Measurements from ENCODE around the gene TNPO3.
"Not testable (repeated sequence)": the region's sequence is repeated elsewhere in the genome, so short reads cannot be mapped to it uniquely, and the experiment has no call there.

TNPO3 gene

DNA sequence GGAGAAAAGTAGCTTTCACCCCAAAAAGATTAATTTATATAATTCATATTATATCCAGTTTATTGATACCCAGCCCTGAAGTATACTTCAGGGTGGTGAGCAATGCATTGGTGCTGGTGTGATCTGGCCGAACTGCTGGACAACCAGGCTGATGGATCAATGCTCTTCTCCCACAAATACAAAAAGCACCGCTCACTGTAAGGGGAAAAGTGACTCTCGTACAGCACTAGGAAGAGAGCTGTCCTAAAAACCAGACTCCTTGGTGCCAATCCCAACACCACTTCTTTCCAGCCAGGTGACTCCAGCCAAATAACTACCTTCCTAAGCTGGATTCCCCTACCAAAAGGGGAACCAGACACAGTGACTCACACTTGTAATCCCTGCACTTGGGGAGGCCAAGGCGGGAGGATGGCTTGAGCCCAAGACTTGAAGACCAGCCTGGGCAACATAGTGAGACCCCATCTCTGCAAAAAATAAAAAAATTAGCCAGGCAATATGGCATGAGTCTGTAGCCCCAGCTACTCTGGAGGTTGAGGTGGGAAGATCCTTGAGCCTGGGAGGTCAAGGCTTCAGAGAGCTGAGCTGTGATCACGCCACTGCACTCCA lies 13.1 kb upstream of the TNPO3 start:
- DNase-seq = no peak

GRCh38 chr7:129067132-129067561 lies 12.2 kb upstream of the TNPO3 start:
- DNase-seq = not testable (repeated sequence)

DNA sequence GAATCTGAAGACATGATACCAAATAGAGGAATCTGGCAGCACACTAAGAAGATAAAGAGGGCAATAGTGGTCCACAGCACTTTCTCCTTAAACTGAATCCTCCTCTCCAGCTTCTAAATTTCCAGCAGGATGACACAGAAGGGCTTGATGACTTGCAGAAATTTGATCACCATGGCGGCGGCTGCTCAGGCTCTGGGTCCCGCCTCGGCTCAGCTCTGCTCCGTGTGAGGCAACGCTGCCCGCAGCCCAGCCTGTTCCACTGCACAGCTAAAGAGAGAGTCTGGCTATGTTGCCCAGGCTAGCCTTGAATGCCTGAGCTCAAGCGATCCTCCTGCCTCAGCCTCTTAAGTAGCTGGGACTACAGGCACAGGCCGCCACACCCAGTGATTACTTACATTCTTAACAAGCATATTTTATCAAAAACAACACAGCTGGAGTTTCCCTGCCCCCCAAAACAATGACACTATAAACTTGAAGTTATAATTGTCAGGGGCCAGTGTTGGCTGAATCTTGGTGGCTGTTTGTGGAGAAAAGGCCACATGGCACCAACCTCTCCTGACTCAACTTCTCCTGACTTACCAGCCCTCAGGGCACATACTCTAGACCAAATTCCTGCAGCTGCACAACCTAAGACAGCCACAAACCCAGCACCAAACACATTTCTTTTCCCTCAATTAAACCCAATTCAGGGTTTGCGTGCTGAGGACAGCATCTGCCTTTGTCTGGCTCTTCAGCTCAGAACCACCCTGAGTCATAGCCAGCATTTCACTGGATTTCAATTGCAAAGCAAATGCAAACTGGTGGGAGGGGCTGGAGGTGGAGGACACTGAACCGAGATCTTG lies 11.6 kb upstream of the TNPO3 start:
- DNase-seq = no peak

GRCh38 chr7:129055861-129056464 lies 1.1 kb upstream of the TNPO3 start:
- no peak for DNase-seq

GRCh38 chr7:129055294-129055816 lies 444 bp upstream of the TNPO3 start:
- DNase-seq = no peak

DNA sequence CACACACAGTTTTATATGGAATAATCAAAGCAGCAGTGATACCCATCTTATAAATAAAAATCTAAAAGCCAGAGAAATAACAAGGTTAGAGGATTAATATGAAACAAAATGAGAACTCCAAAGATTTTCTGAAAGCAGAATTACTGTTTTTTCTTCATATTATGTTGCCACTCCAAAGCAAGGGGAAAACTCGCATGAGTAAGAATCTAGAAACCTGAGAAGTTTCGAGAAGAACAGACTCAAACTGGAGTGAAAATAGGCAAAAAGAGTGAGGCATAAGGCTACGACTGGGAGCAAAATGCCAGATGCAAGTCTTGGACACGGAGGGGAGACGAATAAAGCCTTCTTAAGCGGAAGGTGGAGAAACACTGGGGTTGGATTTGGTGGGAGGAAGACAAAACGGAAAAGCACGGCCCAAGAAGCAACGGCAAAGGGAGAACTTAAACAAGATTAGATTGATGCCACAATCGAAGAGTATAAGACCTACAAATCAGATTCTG lies 923 bp downstream of the TNPO3 start:
- no peak for DNase-seq

DNA sequence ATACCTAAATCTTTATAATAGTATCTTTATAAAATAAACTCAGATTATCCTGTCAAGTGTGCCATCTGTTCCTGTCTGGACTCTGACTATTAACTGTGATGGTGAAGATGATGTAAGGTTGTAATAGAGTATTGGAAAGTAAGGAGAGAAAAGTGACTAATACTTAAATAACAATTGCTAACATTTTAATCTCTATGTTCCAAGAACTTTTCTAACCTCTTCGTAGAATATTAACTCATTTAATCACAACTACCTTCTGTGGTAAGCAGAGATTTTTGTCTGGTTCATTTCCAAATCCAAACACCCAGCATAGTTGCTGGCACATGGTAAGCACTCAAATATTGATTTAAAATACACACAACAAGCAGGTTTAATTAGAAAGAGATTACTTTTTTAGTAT lies 2.5 kb downstream of the TNPO3 start:
- no peak for DNase-seq

GRCh38 chr7:129051459-129051858 lies 3.5 kb downstream of the TNPO3 start:
- not testable (repeated sequence) for DNase-seq

GRCh38 chr7:129047761-129048160 lies 7.2 kb downstream of the TNPO3 start:
- DNase-seq = no peak

DNA sequence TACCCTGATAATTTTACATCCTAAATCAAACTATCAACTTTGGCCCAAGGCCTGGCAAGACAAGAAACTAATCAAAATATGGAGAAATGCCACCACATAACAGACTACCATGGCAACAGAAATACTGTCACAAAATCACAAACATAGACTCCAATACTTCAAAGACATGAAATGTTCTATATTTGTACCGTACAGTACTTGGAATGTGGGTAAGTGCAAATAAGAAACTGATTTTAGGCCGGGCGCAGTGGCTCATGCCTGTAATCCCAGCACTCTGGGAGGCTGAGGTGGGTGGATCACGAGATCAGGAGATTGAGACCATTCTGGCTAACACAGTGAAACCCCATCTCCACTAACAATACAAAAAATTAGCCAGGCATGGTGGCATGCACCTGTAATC lies 9.2 kb downstream of the TNPO3 start:
- no peak for DNase-seq

GRCh38 chr7:129043012-129043411 lies 11.9 kb downstream of the TNPO3 start:
- no peak for DNase-seq

DNA sequence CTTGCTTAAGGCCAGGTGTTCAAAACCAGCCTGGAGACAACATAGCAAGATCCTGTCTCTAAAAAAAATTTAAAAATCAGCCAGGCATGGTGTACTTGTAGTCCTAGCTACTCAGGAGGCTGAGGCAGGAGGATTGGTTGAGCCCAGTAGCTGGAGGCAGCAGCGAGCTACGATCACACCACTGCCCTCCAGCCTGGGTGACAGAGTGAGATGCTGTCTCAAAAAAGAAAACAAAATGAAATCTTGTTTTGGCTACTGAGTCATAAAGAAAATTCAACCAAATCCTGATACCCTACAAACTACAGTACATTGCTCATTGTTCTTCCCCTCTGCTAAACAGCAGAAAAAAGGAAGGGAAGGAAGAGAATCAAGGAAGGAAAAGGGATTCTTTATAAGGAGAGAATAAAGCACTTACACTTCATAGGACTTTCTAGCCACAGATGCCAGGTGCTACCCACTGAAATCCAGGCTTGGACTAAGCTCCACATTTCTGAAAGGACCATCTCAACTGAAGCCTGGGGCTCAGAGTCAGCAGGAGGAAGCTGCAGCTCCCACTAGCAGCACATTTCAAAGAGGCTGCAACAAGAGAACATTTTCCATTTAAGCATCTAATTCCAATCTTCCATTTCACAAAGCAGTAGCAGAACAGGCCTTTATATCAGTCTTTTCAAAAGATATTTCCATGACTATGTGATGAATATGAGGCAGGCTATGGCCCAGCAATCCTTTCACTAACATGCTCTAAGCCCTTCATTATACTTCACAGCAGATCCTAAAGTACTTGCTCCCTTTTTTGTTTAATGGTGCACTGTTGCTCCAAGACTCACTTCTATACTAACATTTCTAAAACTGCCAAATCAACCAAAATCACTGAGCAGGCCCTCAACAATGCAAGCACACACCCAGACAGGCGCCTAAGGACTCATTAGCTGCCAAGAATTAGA lies 13.5 kb downstream of the TNPO3 start:
- no peak for DNase-seq

- DNase-seq = not testable (repeated sequence)
Measured at GRCh38 chr7:129038468-129038867, 16.4 kb downstream of the TNPO3 start.

DNA sequence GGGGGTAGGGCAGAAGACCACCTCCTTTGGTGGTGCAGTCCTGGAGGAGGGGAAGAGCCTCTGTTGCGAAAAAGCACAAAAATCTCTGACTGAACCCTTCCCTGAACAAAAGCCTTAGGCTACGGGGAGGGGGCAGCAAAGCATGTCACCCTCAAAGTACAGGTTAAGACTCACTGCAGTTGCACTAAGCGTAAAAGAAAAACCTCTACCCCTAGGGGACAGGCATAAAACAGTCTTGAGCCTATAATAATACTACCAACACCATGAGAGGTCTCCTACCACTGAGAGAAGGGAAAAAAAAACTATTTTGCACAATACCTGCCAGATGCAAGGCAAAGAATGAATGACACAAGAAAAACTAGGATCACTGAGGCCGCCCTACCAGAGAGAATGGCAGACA lies 17.3 kb downstream of the TNPO3 start:
- no peak for DNase-seq

DNA sequence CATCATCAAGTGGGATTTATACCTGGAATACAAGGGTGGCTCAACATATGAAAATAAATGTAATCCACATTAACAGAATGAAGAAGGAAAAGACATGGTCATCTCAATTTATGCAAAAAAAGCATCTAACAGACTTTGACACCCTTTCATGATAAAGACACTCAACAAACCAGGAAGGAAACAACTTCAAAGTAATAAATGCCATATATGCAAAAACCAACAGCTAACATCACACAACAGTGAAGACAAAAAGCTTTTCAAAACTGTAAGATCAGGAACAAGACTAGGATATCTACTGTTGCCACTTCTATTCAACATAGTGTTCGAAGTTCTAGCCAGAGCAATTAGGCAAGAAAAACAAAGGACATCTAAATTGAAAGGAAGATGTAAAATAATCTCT lies 22.9 kb downstream of the TNPO3 start:
- no peak for DNase-seq

- no peak for DNase-seq
Measured at GRCh38 chr7:129030440-129030839, 24.5 kb downstream of the TNPO3 start.

GRCh38 chr7:129024125-129024524 lies 30.8 kb downstream of the TNPO3 start:
- no peak for DNase-seq

DNA sequence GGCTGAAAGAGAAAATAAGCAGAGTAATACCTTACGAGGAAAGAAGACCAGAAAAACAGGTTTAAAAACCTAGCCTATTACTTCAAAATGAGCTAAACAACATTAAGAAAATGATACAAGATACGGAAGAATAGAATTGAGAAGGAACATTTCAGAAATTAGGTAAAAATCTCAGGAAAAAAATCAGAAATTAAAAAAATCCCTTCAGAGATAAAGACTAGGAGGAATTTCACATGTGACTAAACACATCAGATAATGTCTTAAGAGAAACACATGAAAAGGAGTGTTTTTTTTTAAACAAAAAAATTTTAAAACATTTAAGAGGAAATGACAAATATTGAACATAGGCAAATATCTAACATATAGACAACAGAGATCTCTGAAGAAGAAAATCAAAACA lies 33.3 kb downstream of the TNPO3 start:
- no peak for DNase-seq

DNA sequence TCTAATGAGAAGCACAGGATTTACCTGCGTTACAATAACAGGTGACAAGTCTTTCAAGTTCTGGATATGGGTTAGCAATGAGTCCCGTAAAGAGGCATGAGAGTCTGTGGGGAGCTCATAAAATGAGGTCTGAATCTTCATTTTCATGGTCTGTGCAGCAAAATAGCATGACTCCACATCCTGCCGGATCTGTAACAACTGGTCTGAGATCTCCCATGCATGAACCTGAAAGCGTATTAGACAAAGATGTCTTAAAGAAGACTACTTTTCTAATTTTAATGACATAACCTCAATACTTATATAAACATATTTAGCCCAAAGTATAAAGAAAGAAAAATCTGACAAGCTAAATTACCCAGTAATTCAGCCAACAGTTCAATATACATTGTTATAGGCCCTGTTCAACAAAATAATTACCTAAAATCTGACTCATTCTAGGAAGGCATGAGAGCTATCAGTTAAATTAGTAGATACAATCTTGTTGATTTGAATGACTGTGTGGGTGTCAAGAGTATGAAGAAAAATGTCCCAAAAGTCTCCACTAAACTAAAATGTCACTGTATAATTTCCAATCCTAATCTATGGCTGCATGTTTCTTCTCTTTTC lies 36.9 kb downstream of the TNPO3 start:
- no peak for DNase-seq

DNA sequence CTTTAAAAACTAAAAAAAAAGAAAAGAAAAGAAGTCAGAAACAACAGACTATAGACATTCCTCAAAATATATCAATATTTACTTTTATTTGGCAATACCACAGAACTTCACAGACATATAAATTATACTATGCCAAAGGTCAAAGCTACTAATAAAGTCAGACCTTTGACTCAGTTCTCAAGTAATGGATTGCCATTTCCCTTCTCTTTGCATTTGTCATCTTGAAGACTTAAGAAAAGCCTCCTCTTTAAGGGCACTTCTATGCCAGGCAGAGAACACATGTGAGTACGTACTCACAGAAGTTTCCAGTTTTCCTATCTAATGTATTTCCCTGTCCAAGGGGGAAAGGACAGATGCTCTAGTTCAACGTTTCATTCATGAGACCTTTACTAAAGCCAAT lies 37.6 kb downstream of the TNPO3 start:
- no peak for DNase-seq

DNA sequence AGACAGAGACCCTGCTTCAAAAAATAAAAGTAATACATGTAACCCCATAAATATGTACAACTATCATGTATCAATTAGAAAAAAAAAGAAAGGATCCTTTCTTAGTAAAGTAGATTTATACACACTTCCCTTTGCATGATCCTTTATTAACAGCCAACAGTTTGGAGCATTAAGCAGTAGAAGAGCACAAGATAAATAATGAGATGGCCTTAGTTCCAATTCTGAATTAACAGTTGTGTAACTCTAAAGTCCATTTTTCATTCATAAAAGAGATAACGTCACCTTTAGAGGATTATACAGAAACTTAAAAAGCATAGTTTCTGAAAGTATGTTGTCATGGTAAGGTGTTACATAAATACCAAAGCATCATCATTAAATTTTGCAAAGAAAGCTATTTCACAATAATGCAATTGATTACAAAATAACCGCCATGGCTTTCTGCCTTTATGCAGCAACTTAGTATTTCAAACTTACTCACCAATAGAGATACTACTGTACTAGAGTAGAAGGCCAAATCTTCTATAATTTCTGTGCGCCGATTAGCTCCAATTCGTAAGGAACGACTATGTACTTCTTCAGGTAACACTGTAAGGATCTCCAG lies 40.3 kb downstream of the TNPO3 start:
- no peak for DNase-seq

All from activated CD4-positive, alpha-beta T cell treated with anti-CD3 and anti-CD28 coated beads, Interleukin-2, amount 50 U/mL, for 4 hours (primary cell).